ENCODE data around the gene NFIA. TPM values are rescaled to one million over a fixed set of nuclear protein-coding genes. Genes with fewer than 3 reads are reported as not detected.

The NFIA gene
- total RNA-seq, 4 donors from 2014 or later: 32.0 to 160 (median 32.9) TPM

- Histone ChIP-seq H3K27me3 (no peaks in the 10 kb centered on the region), H3K4me3 (no peak overlapping the region), H3K9me3 (no peaks in the 10 kb centered on the region), H3K27ac (no peak overlapping the region), H3K4me1 (no peaks in the 10 kb centered on the region), H3K36me3 (peaks cover 0 to 8% (median 0%) of the 10 kb centered on the region in 3 donors)
- TF ChIP-seq CTCF (IDR thresholded peaks at IDR 0.05): no peak
- TF ChIP-seq POLR2A (IDR thresholded peaks at IDR 0.05): no peak
- DNase-seq: no peak
These were observed 297.3 kb downstream of the NFIA start for GRCh38 chr1:61379693-61380092.

GRCh38 chr1:61380561-61380960, 298.2 kb downstream of the NFIA start:
- no peak for DNase-seq
- Histone ChIP-seq H3K9me3 (no peaks in the 10 kb centered on the region), H3K27me3 (no peaks in the 10 kb centered on the region), H3K36me3 (peaks cover 0 to 8% (median 0%) of the 10 kb centered on the region in 3 donors), H3K27ac (no peak overlapping the region), H3K4me1 (no peaks in the 10 kb centered on the region), H3K4me3 (no peak overlapping the region)
- TF ChIP-seq POLR2A (IDR thresholded peaks at IDR 0.05) (no peak), CTCF (IDR thresholded peaks at IDR 0.05) (no peak)

- H3K4me3 ChIP-seq: no peak overlapping the region
- peaks cover 0 to 4% (median 0%) of the 10 kb centered on the region in 4 donors for H3K9me3 ChIP-seq
- no peaks in the 10 kb centered on the region for H3K4me1 ChIP-seq
- H3K27ac ChIP-seq: no peak overlapping the region
- no peak for DNase-seq
- no peak for TF ChIP-seq POLR2A (IDR thresholded peaks at IDR 0.05)
- no peak for TF ChIP-seq CTCF (IDR thresholded peaks at IDR 0.05)
- peaks cover 0 to 8% (median 0%) of the 10 kb centered on the region in 3 donors for H3K36me3 ChIP-seq
- no peaks in the 10 kb centered on the region for H3K27me3 ChIP-seq
These were observed 304.0 kb downstream of the NFIA start for GRCh38 chr1:61386323-61386722.

- TF ChIP-seq POLR2A (IDR thresholded peaks at IDR 0.05) (no peak), CTCF (IDR thresholded peaks at IDR 0.05) (no peak)
- no peaks in the 10 kb centered on the region for H3K27me3 ChIP-seq
- DNase-seq: no peak
- peaks cover 0 to 8% (median 0%) of the 10 kb centered on the region in 3 donors for H3K36me3 ChIP-seq
- peaks cover 0 to 4% (median 0%) of the 10 kb centered on the region in 4 donors for H3K9me3 ChIP-seq
- no peak overlapping the region for H3K27ac ChIP-seq
- H3K4me1 ChIP-seq: no peaks in the 10 kb centered on the region
- H3K4me3 ChIP-seq: no peak overlapping the region
These were observed 304.4 kb downstream of the NFIA start for GRCh38 chr1:61386770-61387169.

- Histone ChIP-seq H3K36me3 (peaks cover 0 to 8% (median 0%) of the 10 kb centered on the region in 3 donors), H3K4me1 (no peaks in the 10 kb centered on the region), H3K27me3 (no peaks in the 10 kb centered on the region), H3K4me3 (no peak overlapping the region), H3K27ac (no peak overlapping the region), H3K9me3 (peaks cover 0 to 4% (median 0%) of the 10 kb centered on the region in 4 donors)
- TF ChIP-seq POLR2A (IDR thresholded peaks at IDR 0.05) (no peak), CTCF (IDR thresholded peaks at IDR 0.05) (no peak)
- DNase-seq: no peak
These were observed 305.5 kb downstream of the NFIA start for GRCh38 chr1:61387829-61388228.

- Histone ChIP-seq H3K9me3 (peaks cover 0 to 4% (median 0%) of the 10 kb centered on the region in 4 donors), H3K36me3 (peaks cover 0 to 2% (median 0%) of the 10 kb centered on the region in 3 donors), H3K27ac (no peak overlapping the region), H3K4me1 (no peaks in the 10 kb centered on the region), H3K27me3 (no peaks in the 10 kb centered on the region), H3K4me3 (no peak overlapping the region)
- DNase-seq: no peak
- no peak for TF ChIP-seq CTCF (IDR thresholded peaks at IDR 0.05)
- TF ChIP-seq POLR2A (IDR thresholded peaks at IDR 0.05): no peak
These were observed 306.2 kb downstream of the NFIA start for GRCh38 chr1:61388566-61388965.

Data from Peyer's patch (tissue), 4 donors.